GM21381 (cell line): ENCODE measurements around the gene C11orf86.
"Not testable (repeated sequence)": the region's sequence is repeated elsewhere in the genome, so short reads cannot be mapped to it uniquely, and the experiment has no call there.

Experiments
- ATAC-seq: cut with Tn5 transposase; IDR thresholded peaks from one replicate; pipeline ENCODE4 v1.9.1; 2021; ENCODE audit warnings: mild to moderate bottlenecking, moderate library complexity; ENCODE audit not compliant: unreplicated experiment

The C11orf86 gene, protein sequence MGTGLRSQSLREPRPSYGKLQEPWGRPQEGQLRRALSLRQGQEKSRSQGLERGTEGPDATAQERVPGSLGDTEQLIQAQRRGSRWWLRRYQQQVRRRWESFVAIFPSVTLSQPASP

DNA sequence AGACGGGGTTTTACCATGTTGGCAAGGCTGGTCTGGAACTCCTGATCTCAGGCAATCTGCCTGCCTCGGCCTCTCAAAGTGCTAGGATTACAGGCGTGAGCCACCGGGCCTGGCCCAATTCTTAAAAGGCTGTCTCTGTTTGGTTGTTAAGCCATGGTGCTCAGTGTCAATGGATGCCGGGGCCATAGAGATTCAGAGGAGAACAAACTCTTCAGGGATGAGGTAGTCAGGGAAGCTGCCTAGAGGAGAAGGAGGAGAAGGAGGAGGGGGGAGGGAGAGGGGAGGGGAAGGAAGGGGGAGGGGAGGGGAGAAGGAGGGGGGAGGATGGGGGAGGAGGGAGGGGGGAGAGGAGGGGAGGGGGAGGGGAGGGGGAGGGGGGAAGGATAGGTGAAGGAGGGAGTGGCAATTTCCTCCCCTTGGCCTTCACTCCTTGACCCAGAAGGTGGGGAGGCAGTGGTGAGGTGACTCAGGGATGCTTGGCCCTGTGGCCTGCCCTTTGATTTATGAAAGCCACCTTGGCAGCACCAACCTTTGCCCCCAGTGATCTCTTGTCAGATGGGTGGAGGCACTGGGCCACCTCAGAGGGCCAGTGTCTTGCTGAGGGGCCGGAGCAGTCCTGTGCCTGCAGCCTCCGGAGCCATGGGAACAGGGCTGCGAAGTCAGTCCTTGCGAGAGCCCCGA is at the start of gene C11orf86:
C11orf86 (plus strand) TSS at position 581 of the 681 bp plus-strand sequence; CDS start at position 640, 59 bp downstream.
- no peak for ATAC-seq

DNA sequence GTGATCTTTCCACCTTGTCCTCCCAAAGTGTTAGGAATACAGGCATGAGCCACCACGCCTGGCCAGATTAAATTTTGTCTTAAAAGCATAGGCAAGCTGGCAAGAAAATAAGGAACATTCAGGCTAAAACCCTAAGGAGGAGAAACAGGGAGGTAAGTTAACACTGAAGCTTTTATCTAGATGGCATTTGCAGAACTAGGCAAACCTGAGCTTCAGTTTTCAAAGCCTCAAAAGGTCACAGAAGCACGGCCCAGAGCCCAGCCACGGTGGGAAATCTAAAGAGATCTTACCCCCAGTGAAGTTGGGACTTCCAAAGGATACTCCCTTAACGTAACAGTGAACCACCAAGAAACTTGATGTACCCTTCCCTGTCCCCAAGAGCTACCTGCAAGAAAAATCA is 45.4 kb upstream of the C11orf86 start:
- no peak for ATAC-seq

DNA sequence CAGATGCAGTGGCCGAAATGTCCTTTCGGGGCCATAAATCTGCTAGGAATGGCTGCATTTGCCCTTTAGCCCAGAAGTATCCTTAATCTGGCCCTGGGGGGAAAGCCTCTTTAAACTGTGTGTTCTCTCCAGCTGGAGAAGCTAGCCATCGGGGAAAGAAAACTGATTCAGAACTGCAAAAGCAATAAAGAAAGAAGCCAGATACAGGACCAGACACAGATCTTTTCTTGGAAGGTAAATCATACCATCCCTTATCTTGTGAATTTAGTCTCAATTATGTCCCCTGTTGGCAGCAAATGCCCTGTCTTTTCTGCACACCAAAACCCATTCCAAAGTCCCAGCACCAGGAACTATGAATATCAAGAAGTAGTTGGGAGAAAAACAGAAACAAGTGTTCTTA is 42.6 kb upstream of the C11orf86 start:
- ATAC-seq: no peak

DNA sequence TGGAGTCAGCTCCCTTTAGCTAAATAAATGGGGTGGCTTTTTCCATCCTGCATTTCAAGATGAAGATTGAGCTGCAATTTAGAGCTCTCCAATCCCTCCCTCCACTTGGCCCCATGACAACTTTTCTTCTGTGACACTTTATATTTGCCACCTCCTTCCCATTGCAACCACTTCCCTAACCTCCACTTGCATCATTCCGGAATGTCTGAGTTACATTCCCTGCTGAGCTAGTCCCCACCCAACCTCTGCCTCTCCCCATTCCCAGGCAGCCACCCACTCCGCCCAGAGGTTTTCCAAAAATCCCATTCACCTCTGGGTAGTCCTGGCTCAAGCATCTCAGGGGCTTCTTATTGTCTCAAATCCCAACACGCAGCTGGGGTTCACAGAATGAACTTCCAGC is 41.6 kb upstream of the C11orf86 start:
- no peak for ATAC-seq

DNA sequence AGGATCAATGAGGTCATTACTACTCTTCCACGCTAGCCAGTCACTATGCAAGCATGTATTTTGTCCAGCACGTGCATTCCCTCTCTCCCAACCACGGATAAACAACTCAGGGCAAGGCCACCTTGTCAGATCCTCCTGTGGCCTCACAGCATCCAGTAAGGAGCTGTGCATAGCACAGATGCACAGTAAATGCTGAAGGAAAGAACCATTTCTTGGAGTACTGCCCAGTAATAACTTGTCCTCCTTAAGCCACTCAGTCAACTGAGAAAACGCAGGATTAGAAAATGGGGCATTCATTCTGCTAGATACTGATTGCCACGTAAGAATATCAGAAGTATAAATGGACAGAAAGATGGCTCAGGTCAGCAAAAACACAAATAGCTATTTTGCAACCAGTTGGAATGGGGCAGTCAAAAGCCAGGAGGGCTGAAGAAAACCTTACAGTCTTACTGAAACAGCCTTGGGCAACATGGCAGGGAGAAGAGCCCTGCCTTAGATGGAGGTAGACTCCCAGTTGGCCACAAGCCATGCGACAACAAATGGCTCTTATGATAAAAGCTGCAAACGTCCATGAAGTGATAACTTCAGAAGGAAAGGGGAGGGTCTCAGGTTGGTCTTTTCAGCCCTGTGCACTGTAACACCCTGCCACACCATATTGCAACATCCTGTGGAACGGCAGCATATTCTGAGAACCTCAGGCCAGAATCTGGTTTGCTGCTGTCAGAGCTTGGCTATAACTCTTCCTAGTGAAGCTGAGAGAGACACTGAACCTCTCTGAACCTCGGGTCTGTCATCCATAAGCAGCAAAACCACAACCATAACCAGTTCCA is 39.9 kb upstream of the C11orf86 start:
- no peak for ATAC-seq

DNA sequence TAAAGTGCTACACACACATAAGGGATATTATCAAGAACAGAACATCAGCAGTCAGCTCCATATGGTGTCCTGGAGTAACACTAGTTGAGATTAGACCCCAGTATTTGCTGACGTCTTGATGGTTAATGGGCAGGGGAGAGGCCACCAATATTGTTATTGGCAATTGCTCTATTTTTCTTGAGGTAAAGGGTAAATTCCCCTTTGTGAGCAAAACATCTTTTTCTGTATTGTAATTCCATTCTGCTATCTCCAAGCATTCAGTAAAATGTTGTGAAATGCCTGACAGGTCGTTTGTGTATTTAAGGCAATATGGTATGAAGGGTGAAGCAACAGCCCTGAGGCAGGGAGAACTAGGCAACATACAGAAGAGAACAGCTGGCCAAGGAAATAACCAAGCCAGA is 38.8 kb upstream of the C11orf86 start:
- no peak for ATAC-seq

DNA sequence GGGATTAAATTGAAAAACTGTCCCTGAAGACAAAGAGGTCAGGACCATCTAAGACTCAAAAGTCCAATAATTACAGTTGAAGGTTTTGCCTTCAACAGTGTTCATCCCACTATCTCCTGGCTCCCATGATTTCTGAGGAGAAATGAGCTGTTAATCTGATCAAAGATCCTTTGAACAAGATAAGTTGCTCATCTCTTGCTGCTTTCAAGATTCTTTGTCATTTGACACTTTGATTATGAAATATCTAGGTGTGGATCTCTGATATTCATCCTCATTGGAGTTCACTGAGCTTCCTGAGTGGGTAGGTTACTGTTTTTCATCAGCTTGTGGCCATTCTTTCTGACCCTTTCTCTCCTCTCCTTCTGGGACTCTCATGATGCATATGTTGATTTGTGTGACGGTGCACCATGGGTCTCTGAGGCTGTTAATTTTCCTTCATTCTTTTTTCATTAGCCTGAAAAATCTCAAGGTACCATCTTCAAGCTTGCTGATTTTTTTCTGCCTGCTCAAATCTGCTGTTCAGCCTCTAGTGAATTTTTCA is 37.8 kb upstream of the C11orf86 start:
- ATAC-seq: no peak

DNA sequence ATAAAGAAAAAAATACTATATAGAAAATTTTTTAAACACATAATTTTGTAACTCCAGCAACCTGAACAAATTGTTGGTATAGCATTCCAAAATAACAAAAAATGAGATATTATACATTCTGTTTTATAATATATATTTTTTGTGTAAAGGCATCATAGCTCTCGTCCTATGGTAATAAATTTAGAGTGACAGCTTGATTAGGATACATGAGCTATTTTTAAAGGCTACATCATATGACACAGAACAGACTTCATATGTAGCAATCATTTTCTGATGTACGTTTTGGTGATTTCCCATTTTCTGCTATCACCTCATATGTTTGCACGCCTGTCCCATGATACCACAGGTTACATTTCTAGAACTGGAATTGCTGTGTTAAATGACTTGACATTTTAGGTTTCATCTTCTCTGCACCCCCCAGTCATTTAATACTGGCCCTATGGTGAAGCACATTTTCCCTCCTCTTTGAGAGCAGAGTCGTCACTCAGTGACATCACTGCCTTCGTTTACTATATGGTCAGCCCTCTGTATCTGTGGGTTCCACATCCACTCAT is 36.4 kb upstream of the C11orf86 start:
- ATAC-seq: no peak

DNA sequence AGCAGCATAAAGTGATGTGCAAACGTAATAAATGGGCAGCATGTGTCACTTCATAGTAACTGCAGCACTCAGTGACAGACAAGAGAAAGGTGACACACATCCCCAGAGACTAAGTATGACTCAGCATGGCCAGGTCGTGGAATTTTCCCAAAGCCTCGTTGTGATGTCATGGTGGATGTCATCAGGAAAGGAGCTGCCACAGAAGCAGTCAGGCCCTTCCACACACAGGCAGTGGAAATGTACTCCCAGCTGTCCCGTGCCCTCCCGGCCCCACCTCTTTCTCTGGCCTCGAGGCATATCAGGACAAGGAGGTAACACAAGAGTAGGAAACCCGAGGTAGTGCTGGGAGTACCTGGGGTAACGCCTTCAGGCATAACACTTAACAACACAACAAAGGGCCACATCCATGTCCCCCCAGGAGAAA is 25.0 kb upstream of the C11orf86 start:
- no peak for ATAC-seq

DNA sequence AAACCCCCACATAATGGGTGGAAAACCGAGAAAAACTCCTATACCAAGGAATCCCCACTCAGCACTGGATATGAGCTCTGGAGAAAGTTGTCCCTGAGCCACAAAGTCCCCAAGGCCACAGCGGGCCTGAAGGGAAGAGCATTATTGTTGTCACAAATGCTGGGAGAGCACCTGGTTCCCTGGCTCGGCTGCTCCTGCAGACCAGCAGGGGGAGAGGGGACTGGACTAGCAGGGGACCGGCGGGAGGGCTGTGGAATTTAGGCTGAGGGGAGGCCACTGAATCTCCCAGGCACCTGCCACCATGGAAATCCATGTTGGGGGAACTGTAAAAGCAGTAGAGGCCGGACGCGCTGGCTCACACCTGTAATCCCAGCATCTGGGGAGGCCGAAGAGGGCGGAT is 24.0 kb upstream of the C11orf86 start:
- no peak for ATAC-seq

DNA sequence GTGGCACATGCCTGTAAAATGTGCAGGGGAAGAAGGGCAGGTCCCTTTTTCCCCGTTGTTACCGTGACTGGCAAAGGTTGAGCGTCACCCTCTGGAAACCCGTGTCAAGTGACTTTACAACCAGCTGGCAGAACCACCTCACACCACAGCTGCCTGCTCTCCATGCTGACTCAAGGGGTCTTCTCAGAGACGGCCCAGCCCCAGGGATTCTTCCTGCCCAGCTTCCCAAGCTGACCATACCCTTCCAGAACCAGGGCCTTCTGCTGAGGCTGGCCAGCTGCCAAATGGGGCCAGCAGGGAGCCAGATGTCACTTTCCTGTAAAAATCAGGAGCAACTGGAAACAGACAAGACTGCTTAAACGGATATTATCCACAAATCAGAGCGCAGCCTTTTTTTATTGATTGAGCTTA is 23.2 kb upstream of the C11orf86 start:
- ATAC-seq: no peak

DNA sequence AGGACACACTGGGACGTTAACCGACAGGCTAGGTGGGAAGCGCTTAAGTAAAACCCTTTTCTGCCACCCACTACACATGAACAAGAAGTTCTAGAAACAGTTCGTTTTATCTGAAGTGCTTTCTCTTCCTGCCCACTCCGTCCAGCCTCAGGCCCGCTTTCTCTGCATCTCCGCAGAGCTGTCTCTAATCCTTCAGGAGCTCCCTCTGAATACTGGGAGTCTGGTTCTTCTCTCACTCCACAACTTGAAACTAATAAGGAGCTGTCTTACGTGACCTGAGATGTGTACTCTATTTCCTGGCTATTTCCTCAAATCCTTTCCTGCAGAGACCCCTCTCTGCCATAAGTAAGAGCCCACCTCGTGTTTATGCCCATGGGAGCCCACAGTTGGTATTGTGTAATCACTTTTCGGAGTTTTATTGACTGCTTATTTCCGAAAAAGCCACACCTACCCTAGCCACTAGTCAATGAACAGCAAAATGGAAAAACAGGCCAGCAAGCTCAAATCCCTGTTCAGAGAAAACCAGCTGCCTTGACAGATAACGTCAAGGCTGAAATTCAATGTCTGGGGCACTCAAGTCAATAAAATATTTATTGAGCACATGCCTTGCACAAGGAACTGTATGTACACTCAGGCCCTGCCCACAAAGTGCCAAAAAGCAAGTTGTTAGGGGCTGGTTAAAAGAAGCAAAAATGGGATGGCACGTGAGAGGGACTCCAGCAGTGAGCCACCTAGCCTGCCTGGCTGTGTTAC is 21.8 kb upstream of the C11orf86 start:
- ATAC-seq: no peak

DNA sequence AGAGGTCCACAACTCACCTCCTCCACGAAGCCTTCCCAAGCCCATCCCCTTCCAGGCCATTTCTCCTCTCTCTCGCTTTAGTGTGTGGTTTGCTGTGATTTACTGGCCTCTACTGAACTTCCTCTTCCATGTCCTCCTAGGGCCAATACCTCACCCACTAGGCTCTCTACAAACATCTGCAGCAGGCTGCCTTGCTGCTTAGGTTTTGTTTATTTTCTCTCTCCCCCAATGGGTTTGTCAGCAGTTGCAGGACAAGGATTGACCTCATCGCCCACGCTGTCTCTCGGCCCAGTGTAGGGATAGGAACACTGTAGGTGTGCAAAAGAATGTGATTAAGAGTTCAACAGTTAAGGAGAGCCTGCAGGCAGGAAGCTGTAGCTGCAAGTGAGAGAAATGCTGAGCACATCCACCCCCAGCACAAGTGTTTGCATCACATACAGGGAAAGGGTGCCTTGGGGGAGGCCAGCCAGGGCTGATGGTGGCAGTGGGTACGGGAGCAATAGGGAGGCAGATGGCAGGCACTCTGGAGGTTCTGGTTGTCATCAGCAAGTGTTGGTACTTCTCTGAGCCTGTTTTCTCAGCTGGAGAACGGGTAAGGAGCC is 18.3 kb upstream of the C11orf86 start:
- ATAC-seq: no peak

DNA sequence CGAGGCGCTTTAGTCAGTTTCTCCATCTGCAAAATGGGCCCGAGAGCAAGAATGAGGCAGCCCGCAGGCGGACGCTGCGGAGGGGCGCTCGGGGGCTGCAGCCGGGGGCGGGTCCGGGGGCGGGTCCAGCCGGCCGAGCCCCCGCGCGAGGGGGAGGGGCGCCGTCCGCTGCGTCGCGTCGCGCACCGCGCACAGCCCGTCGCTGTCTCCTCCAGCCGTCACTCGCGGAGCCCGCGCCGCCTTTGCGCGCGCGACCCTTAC is 17.2 kb upstream of the C11orf86 start:
- ATAC-seq: no peak

DNA sequence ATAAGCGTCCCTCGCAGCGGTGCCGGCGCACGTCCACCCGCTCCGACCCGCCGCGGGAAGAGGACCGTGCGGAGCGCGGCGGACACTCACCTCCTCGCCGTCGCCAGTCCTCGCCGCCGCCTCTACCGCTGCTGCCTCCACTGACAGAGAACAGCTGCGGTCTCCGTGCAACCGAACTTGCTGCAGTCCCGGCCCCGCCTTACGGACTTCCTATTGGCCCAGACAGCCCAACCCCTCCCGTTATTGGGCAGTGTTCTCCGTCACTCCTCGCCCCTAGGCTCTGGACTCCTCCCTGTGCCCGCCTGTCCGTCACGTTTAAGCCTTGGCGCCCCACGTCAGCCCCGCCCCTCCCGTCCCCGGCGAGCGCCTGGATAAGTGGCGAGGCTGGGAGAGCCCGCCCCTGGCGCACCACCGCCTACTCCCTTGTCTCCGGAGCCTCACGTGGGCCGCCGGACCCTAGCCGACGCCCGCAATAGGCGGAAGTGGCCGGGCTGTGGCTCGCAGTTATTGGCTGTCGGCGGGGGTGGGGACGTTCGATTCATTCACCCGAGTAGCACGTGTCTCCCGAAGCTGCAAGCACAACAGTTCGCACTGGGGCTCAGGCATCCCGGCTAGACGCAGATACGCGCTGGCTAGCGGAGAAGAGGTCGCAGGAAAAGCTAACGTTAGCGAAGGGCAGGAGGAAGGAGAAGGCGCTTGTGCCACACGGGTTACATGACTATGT is 16.7 kb upstream of the C11orf86 start, which contains the start of gene PC:
PC (minus strand) TSS at position 152 of the 724 bp plus-strand sequence. CDS start 86,224 bp downstream, outside the sequence.
- peak; percentile 95 for ATAC-seq

DNA sequence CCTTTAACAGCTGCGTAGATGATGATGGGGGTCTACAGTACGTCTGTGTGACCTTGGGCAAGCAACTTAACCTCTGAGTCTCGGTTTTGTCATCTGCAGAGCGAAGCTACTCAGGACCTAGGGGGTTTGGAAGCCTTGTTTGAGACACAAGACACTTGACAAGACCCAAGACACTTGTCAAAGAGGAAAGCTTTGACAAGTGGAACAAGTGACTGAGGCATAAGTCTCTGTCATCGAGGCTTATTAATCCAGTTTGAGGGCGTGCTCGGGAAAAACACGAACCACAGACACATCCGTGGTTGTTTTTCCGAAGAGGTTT is 16.2 kb upstream of the C11orf86 start:
- no peak for ATAC-seq

DNA sequence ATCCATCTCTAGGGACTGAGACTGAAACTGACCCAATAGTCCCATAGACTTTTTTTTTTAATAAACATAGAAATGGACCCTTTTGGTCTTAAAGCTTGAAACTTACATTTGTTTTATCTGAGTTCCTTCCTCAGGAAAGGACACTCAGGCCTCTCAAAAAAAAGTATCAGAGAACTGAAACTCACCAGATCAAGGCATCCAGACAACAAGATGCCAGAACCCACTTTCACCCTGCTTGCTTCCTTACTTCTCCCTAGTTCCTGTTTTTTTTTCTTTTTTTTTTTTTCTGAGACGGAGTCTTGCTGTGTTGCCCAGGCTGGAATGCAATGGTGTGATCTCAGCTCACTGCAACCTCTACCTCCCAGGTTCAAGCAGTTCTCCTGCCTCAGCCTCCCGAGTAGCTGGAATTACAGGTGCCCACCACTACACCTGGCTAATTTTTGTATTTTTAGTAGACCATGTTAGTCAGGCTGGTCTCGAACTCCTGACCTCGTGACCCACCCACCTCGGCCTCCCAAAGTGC is 13.4 kb upstream of the C11orf86 start:
- not testable (repeated sequence) for ATAC-seq

DNA sequence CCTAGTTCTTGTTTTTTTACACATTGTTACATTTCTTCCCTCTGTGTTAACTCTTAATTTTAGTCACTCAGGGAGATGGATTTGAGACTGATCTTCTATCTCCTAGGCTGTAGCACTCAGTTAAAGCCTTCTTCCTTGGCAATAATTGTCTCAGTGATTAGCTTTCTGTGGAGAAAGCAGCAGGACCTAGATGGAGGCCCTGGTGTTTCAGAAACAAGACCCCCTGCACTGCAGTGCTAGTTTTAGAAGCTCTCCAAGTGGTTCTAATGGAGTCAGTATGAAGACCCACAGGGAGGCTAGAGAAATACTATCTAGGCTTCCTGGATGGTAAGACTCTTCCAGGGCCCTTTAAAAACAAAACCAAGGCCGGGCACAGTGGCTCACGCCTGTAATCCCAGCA is 12.9 kb upstream of the C11orf86 start:
- ATAC-seq: no peak

DNA sequence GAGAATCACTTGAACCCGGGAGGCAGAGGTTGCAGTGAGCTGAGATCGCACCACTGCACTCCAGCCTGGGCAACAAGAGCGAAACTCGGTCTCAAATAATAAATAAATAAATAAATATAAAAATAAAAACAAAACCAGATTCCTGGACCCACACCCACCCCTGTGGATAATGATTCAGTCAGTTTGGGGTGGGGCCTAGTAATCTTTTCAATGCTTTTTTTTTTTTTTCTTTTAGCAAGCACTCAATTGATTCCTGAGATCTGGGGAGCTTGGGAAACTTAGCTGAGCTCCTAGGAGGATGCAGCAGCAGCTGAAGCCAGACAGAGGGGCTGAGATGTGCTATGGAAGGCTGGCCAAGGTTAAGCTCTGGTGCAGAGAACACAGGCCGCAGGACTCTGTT is 12.3 kb upstream of the C11orf86 start:
- no peak for ATAC-seq

DNA sequence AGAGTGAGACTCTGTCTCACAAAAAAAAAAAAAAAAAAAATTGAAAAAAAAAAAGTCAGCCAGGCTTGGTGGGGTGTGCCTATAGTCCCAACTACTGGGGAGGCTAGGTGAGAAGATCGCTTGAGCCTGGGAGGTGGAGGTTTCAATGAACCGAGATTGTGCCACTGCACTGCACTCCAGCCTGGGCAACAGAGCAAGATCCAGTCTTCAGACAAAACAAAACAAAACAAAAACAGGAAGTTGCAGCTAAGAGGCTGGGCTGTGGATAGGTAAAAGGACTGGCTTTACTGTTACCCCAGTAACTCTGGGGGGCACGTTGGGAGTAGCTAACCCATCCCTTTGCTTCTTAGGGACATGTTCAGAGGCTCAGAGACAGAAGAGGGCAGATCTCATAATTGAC is 10.6 kb upstream of the C11orf86 start:
- ATAC-seq: no peak
